ENCODE results near the gene ZSCAN5B. TPM values are rescaled to one million over a fixed set of nuclear protein-coding genes. Genes with fewer than 3 reads are reported as not detected.
A peak's percentile ranks its signal among the peaks of the same experiment; 100 is the strongest.

The ZSCAN5B gene
- total and polyA plus RNA-seq, 2 of the 13 experiments (the other 11 are each of a cell fraction or from before 2014, with no cell fraction given), result not detected

DNA sequence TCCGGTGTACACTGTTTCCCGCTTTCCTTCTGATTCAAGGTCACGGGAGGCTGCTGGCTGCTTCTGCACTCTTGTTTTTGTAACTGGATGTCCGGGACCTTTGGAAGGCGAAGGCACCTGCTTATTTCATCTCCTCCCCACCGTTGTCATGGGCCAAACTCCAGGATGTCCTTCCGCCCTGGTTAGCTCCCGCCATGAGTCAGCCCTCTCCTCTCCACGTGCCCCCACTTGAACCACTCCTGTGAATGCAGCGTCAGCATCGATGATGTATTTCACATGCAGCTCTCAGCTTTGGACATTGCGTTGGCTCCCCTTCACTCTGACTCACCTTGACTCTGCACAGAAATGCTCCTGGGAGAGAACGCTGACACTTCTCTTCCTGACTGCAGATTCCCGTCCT is 27.3 kb downstream of the ZSCAN5B start (continued):
- TF ChIP-seq PITX1 (CRISPR knock-in tag; IDR thresholded peaks at IDR 0.05), result no peak
- 0 out of 2 replicates have a peak, but pooled peaks have one; percentile 59 for TF ChIP-seq ZNF543 (CRISPR knock-in tag; IDR thresholded peaks at IDR 0.05)
- TF ChIP-seq, protein P1, sequence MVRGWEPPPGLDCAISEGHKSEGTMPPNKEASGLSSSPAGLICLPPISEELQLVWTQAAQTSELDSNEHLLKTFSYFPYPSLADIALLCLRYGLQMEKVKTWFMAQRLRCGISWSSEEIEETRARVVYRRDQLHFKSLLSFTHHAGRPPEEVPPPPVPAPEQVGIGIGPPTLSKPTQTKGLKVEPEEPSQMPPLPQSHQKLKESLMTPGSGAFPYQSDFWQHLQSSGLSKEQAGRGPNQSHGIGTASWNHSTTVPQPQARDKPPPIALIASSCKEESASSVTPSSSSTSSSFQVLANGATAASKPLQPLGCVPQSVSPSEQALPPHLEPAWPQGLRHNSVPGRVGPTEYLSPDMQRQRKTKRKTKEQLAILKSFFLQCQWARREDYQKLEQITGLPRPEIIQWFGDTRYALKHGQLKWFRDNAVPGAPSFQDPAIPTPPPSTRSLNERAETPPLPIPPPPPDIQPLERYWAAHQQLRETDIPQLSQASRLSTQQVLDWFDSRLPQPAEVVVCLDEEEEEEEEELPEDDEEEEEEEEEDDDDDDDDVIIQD (CRISPR knock-in tag; IDR thresholded peaks at IDR 0.05; ENCODE audit: low read depth), result no peak; the same call in 1 of the 2 replicates
- TF ChIP-seq, protein P2, sequence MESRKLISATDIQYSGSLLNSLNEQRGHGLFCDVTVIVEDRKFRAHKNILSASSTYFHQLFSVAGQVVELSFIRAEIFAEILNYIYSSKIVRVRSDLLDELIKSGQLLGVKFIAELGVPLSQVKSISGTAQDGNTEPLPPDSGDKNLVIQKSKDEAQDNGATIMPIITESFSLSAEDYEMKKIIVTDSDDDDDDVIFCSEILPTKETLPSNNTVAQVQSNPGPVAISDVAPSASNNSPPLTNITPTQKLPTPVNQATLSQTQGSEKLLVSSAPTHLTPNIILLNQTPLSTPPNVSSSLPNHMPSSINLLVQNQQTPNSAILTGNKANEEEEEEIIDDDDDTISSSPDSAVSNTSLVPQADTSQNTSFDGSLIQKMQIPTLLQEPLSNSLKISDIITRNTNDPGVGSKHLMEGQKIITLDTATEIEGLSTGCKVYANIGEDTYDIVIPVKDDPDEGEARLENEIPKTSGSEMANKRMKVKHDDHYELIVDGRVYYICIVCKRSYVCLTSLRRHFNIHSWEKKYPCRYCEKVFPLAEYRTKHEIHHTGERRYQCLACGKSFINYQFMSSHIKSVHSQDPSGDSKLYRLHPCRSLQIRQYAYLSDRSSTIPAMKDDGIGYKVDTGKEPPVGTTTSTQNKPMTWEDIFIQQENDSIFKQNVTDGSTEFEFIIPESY (CRISPR knock-in tag; IDR thresholded peaks at IDR 0.05), result peak; percentile 59; the same call in 1 of the 2 replicates
- TF ChIP-seq ZNF737 (CRISPR knock-in tag; IDR thresholded peaks at IDR 0.05; ENCODE audit: borderline replicate concordance), result no peak
- TF ChIP-seq HMGA1 (CRISPR knock-in tag; conservative IDR thresholded peaks at IDR 0.05), result no peak
- TF ChIP-seq, protein P3, sequence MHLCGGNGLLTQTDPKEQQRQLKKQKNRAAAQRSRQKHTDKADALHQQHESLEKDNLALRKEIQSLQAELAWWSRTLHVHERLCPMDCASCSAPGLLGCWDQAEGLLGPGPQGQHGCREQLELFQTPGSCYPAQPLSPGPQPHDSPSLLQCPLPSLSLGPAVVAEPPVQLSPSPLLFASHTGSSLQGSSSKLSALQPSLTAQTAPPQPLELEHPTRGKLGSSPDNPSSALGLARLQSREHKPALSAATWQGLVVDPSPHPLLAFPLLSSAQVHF (CRISPR knock-in tag; IDR thresholded peaks at IDR 0.05), result 0 out of 2 replicates have a peak, but pooled peaks have one; percentile 34
- TF ChIP-seq, protein P4, sequence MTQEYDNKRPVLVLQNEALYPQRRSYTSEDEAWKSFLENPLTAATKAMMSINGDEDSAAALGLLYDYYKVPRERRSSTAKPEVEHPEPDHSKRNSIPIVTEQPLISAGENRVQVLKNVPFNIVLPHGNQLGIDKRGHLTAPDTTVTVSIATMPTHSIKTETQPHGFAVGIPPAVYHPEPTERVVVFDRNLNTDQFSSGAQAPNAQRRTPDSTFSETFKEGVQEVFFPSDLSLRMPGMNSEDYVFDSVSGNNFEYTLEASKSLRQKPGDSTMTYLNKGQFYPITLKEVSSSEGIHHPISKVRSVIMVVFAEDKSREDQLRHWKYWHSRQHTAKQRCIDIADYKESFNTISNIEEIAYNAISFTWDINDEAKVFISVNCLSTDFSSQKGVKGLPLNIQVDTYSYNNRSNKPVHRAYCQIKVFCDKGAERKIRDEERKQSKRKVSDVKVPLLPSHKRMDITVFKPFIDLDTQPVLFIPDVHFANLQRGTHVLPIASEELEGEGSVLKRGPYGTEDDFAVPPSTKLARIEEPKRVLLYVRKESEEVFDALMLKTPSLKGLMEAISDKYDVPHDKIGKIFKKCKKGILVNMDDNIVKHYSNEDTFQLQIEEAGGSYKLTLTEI (CRISPR knock-in tag; conservative IDR thresholded peaks at IDR 0.05), result no peak
- TF ChIP-seq FIP1L1 (IDR thresholded peaks at IDR 0.05; ENCODE audit: borderline replicate concordance, insufficient read depth, low read depth, low read length), result no peak
- TF ChIP-seq HNRNPLL (IDR thresholded peaks at IDR 0.05; ENCODE audit: low read depth, low read length, poor library complexity, severe bottlenecking), result no peak
- TF ChIP-seq HNRNPH1 (optimal IDR thresholded peaks at IDR 0.05; ENCODE audit: low read depth, low read length), result no peak
- TF ChIP-seq ZNF446 (CRISPR knock-in tag; IDR thresholded peaks at IDR 0.05), result no peak
- TF ChIP-seq NKX3-1 (CRISPR knock-in tag; IDR thresholded peaks at IDR 0.05), result no peak
- TF ChIP-seq, protein P5, sequence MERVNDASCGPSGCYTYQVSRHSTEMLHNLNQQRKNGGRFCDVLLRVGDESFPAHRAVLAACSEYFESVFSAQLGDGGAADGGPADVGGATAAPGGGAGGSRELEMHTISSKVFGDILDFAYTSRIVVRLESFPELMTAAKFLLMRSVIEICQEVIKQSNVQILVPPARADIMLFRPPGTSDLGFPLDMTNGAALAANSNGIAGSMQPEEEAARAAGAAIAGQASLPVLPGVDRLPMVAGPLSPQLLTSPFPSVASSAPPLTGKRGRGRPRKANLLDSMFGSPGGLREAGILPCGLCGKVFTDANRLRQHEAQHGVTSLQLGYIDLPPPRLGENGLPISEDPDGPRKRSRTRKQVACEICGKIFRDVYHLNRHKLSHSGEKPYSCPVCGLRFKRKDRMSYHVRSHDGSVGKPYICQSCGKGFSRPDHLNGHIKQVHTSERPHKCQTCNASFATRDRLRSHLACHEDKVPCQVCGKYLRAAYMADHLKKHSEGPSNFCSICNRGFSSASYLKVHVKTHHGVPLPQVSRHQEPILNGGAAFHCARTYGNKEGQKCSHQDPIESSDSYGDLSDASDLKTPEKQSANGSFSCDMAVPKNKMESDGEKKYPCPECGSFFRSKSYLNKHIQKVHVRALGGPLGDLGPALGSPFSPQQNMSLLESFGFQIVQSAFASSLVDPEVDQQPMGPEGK (CRISPR knock-in tag; IDR thresholded peaks at IDR 0.05), result peak; percentile 47; the same call in 1 of the 2 replicates
- TF ChIP-seq ZNF17 (CRISPR knock-in tag; IDR thresholded peaks at IDR 0.05), result no peak
- peak; percentile 59; the same call in 1 of the 2 replicates for TF ChIP-seq SOX5 (CRISPR knock-in tag; IDR thresholded peaks at IDR 0.05; ENCODE audit: borderline replicate concordance)
- TF ChIP-seq KDM5B (CRISPR knock-in tag; IDR thresholded peaks at IDR 0.05; ENCODE audit: borderline replicate concordance), result 0 out of 2 replicates have a peak, but pooled peaks have one; percentile 23
- peak; percentile 27; the same call in 1 of the 2 replicates for TF ChIP-seq TAF1 (CRISPR knock-in tag; IDR thresholded peaks at IDR 0.05)
- no peak for TF ChIP-seq ZNF383 (CRISPR knock-in tag; IDR thresholded peaks at IDR 0.05; ENCODE audit: borderline replicate concordance)
- TF ChIP-seq, protein P6, sequence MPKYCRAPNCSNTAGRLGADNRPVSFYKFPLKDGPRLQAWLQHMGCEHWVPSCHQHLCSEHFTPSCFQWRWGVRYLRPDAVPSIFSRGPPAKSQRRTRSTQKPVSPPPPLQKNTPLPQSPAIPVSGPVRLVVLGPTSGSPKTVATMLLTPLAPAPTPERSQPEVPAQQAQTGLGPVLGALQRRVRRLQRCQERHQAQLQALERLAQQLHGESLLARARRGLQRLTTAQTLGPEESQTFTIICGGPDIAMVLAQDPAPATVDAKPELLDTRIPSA (CRISPR knock-in tag; IDR thresholded peaks at IDR 0.05; ENCODE audit: borderline replicate concordance), result no peak
- TF ChIP-seq ZNF567 (CRISPR knock-in tag; IDR thresholded peaks at IDR 0.05; ENCODE audit: borderline replicate concordance), result no peak
